PFSK-1 (cell line): Measurements from ENCODE around the gene CACNA1C.

Experiments used
- FOXP2 ChIP-seq: optimal IDR thresholded peaks from 2 replicates; pipeline ENCODE3; 2011; ENCODE audit warnings: borderline replicate concordance, control low read depth, inconsistent platforms; ENCODE audit not compliant: insufficient read depth; ENCODE audit errors: extremely low read length, extremely low read depth
- POLR2AphosphoS5 ChIP-seq: IDR thresholded peaks from 2 replicates; pipeline ENCODE4 v1.6.1; 2012; ENCODE audit warnings: low read depth, mild to moderate bottlenecking, control low read depth, low read length, moderate library complexity
- REST ChIP-seq, 2 experiments: IDR thresholded peaks; 2 replicates each; pipeline versions ENCODE4 v1.6.1 to v1.8.0; 2011 to 2012; ENCODE audit warnings: low read depth in 2 of 2, low read length in 2 of 2, control low read depth in 1 of 2, inconsistent platforms in 1 of 2, mild to moderate bottlenecking in 1 of 2, moderate library complexity in 1 of 2; ENCODE audit not compliant: insufficient read depth in 1 of 2
- SIN3A ChIP-seq: IDR thresholded peaks from 2 replicates; pipeline ENCODE4 v1.6.1; 2012; ENCODE audit warnings: mild to moderate bottlenecking, low read length, moderate library complexity, borderline replicate concordance; ENCODE audit not compliant: insufficient read depth
- TAF1 ChIP-seq: IDR thresholded peaks from 2 replicates; pipeline ENCODE4 v1.6.1; 2012; ENCODE audit warnings: low read length, control low read depth, borderline replicate concordance; ENCODE audit not compliant: insufficient read depth

GRCh38 chr12:2263901-2264300 is 211.1 kb downstream of the CACNA1C start:
- TF ChIP-seq TAF1 (no peak), POLR2AphosphoS5 (no peak), REST (IDR thresholded peaks at IDR 0.05; ENCODE audit: insufficient read depth in 1 of 2, low read depth in 2 of 2, low read length in 2 of 2) (no peak), FOXP2 (no peak), SIN3A (no peak)
